HG02943 (cell line): ENCODE data around the gene ALG1.
"Not testable (repeated sequence)": the region's sequence is repeated elsewhere in the genome, so short reads cannot be mapped to it uniquely, and the experiment has no call there.

Experiments
- ATAC-seq: cut with Tn5 transposase; IDR thresholded peaks from one replicate; pipeline ENCODE4 v1.9.1; 2021; ENCODE audit warnings: mild to moderate bottlenecking, low read depth, moderate library complexity; ENCODE audit not compliant: unreplicated experiment

ALG1 gene

DNA sequence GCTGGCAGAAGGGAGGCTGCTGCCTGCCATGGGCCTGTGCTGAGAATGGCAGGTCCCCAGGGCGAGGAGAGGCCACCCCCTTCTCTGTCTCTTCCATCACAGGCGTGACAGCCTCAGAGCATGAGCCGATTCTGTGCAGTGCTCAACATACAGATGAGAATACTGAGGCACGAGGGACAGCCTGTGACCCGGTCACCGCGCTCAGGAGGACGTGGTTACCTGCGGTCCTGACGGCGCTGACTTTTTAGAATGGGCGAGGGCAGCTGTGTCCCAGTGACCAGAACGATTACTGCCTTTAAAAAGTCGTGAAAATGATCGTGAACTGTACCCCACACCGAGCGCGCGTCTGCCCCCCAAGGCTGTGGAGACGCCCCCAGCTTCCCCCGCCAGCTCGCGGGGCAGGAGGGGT lies 25.4 kb downstream of the ALG1 start:
- not testable (repeated sequence) for ATAC-seq

DNA sequence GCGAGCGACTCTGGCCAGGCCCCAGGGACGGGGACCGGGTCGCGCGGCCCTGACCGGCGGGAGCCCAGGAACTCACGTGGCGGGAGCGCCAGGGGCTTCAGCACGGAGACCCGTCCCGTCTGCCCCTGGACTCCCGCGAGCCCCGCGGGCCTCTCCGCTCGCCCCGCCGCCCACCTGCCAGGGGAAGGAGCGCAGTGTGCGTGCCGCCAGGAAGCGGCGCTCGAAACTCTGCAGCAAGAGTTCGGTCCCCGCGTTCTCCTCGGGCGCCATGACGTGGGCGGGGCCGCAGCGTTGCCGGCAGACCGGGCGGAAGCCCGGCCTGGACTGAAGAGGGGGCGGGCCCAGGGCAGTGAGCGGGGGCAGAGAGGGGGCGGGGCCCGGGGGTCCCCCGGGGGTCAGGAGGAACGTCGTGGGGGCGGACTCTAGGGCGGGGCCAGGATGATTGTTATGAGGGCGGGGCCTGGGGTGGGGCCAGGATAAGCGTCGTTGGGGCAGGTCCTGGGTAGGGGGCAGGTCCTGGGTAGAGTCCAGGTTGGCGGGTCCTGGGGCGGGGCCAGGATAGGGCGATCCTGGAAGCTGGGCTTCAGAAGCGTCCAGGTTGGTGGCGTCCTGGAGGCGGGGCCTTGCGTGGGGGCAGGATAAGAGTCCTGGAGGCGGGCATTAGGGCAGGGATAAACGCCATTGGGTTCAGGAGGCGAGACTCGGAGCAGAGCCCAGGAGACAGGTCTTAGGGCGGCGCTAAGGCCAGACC lies 26.0 kb downstream of the ALG1 start, which contains the start of gene EEF2KMT:
Gene EEF2KMT, minus strand, starts transcription at position 326 of the 751 bp plus-strand sequence. Its CDS starts 56 bp downstream, at position 270.
- ATAC-seq: peak; percentile 97

DNA sequence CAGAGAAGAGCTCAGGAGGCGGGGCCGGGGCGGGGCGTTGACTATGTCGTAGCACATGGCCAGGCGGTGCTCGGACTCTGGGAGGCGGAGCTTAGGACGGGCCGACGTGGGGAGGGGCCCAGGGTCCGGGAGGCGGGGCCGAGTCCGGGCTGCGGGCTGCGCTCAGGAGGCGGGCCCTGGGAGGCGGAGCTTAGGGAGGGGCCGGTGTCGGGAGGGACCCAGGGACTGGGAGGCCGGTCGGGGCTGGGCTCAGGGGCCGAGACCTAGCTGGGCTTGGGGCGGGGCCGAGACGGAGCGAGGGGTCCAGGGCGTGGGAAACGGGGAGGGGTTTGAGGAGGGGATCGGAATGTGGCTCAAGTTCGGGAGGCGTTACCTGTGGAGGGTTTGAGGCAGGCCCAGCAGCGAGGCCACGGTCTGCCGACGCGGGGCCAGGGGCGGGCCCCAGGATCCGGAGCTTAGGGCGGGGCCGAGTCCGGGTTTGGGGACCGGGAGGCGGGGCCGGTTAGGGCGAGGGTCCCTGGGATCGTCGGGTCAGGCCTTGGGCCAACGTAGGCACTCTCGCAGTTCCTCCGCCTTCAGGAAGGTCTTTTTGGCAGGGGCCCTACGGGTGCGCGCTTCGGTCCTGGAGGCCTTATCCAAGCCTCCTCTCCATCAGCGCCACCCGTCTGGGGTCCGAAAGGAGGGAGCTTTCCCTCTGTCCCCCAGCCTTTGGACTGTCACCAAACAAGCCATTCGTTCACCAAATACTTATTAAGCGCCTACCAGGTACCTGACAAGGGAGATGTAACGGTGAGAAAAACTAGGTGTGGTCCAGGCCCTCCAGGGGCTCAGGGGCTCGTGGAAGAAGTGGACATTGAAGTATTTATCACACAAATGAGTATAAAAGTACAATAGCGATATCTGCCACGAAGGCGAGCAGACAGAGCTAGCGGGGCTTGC lies 26.8 kb downstream of the ALG1 start:
- peak; percentile 73 for ATAC-seq

DNA sequence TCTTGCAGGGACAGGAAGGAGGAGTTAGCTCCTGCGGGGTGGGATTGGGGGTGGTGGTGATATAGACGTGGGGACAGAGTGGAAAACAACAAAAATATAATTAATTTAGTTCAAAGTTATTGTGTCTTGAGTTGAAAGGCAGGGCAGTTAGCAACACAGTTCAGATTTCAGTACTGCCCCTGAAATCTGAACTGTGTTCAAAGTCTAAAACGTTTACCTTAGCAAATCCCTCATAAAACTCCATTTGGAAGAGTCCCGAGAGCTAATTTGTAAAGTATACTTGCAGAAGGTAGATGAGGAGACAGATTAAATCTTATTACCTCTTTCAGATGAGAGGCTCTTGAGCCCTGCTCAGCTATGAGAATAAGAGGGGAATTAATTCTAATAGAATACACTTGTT lies 27.5 kb downstream of the ALG1 start:
- ATAC-seq: not testable (repeated sequence)

DNA sequence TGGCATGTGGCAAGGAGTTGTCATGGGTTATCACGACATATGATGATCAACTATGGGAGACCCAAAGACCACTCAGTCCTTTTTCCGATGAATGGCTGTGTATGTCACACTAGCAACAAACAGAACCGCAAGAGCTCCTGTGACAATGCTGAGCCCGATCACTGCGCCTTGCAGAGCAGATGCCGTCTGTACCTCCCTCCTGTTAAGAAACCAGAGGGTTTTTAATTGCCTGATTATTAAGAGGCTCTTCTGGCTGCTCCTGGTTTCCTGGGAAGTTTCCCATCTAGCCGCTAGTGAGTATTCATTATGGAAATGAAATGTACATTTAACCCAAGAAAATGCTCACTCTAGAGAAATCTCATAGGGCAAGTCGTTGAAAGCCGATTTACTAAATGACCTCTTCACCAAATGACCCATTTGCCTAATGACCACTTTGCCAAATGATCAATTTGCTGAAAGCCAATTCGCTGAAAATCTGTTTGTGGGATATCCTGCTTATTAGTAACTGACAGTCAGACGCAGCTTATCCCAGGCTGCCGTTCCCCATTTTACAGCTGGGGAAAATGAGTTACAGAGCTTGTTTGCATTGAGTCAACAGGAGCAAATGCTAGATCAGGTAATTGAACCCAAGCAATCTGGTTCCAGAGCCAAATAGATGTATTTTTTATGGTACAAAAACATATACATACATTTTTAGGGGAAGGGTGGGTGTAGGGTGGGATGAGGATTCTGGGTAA lies 31.8 kb downstream of the ALG1 start:
- ATAC-seq: not testable (repeated sequence)

DNA sequence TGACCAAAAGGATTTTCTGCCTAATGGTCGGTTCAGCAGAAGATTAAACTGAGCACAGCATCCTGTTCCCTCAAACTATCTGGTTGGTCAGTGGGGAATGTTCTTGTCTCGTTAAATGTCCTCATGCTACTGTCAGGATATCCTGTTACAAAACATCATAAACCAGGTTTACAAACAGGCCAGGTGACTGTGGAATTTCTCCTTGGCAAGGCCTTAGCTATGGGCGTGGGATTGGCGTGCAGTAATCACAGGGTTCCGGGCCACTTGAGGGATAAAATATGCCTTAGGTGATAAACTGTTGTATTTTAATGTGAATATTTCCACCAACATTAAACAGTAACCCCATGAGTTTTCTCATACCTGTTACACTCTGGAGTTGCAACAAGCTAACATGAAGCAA lies 33.4 kb downstream of the ALG1 start:
- not testable (repeated sequence) for ATAC-seq

DNA sequence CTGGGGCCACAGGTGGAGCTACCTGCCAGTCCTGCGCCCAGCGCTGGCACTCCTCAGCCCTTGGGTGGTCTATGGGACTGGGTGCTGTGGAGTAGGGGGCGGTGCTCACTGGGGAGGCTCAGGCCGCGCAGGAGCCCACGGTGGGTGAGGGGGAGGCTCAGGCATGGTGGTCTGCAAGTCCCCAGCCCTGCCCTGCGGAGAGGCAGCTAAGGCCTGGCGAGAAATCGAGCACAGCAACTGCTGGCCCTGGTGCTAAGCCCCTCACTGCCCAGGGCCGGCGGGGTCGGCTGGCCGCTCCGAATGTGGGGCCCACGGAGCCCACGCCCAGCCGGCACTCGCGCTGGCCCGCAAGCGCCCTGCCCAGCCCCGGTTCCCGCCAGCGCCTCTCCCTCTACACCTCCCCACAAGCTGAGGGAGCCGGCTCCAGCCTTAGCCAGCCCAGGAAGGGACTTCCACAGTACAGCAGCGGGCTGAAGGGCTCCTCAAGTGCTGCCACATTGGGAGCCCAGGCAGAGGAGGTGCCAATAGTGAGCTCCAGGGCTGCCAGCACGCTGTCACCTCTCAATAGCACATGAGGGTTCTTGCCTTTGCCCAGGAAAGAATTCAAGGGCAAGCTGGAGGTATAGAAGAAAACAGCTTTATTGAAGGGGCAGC lies 37.0 kb downstream of the ALG1 start:
- ATAC-seq: no peak

DNA sequence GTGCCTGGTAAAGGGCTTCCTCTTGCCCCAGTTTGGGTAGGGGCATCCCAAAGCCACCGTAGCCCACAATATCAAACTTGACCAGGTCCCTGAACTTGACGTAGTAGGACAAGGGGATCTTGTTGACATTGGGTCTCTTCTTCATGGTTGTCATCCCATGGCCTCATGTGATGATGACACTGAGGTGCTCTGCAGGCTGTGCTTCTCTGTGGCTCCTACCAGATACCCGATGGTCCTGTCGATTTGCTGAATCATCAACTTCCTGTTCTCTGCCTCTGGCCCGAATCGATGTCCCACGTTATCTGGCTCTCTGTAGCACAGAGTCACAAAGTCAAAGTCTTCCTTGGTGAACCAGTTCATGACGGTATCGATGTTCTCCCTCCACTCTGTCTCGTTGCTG lies 39.3 kb downstream of the ALG1 start:
- ATAC-seq: not testable (repeated sequence)

DNA sequence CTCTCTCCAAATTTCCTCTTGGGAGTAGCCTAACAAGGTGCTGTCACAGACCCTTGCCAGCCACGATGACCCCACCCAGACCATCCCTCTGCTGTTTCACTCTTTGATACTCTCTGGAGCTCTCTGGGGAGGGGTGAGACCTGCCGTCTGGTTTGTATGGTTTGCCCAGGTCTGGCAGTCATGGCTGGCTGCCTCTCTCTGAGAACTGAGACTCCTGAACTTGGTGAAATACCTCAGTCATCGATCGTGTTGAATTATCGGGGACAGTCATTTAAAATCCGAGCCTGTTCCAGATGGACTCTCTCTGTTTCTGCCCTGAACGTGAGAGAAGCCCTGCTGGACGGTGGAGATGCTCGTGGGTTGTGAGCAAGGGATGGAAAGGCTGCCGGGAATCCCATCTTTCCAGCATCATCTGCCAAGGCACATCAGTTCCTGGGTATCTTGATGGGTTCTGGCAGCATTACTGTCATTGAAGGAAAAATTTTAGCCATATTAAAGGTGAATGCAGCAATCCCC lies 45.2 kb downstream of the ALG1 start:
- ATAC-seq: not testable (repeated sequence)

DNA sequence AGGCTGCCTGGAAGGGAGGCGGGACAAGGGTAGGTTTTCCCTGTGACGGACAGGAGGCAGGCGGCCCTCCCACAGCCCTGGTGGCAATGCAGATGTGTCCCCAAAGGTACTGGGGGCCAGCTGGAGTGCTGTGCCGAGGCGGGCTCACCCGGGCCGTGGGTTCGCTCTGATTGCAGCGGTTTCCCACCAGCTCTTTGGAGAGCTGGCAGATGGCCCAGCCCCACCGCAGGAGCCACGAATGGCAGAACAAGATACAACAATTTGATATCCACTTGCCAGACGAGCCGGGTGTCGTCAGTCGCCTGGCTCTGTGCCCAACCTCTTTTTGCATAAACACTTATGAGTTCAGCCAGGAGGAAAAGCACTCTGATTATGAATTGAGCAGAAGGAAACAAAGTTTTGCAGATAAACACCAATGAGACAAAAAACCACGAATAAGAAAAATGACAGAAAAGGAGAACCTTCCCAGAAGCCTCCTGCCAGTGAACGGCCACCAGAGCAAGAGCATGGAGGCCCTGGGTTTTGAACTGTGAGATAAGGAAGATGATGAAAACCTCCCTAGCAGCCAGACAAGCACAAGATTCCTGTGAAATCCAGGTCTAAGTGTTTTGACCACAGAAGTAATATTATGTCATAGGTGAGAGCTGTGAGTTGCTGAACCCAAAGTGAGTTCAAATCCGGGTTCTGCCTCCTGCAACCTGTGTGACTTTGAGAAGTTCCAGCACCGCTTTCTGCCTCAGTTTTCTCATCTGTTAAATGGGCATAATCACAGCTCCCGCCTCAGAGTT lies 45.9 kb downstream of the ALG1 start:
- not testable (repeated sequence) for ATAC-seq

DNA sequence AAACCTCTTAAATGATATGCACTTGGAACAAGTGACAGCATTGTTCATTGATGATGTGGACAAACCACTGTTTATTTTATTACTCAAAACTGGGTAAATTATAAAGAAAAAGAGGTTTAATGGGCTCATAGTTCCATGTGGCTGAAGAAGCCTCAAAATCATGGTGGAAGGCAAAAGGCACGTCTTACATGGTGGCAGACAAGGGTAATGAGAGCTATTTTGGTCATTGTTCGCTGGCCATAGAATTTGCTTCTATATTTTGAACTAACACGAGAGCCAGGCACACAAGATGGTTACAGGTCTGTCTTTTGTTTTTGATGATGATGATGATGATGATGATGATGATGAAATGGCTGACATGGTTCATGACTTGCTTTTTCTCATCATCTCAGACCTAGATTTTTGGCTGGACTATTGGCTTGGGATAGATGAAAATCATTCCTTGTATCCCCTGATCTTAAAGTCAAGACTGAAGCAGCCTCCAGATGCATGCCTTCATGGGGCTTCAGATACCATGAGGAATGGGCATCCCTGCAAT lies 59.9 kb downstream of the ALG1 start:
- not testable (repeated sequence) for ATAC-seq

DNA sequence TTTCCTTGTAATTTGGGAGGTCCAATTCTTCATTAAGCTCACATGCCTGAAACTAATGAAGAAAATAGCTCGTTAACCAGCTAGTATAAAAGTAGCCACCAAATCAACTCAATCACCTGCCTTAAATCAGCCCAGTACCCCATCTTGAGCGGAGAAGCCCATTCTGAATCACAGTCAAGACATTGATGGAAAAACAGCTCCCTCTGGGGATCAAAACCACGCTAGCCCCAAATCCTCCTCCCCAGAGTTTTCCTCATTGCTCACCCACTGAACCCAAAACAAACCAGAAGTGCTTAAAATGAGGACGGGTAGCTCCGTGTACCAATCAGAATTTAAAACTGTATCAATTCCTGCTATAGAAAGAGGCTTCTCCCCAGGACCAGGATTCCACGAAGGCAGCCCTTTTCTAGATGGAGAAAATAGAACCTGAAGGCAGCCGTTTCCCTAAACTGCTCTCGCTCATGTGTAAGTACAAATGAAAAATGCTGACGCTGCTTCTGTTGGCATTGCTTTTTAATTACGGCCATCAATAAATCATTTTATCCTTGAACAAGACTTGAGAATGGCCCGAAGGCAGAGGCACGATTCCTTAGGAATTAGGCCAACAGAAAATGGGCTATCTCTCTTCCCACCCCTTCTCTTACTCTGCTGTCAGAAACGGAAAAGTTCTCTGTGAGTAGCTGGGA lies 61.4 kb downstream of the ALG1 start:
- ATAC-seq: not testable (repeated sequence)

DNA sequence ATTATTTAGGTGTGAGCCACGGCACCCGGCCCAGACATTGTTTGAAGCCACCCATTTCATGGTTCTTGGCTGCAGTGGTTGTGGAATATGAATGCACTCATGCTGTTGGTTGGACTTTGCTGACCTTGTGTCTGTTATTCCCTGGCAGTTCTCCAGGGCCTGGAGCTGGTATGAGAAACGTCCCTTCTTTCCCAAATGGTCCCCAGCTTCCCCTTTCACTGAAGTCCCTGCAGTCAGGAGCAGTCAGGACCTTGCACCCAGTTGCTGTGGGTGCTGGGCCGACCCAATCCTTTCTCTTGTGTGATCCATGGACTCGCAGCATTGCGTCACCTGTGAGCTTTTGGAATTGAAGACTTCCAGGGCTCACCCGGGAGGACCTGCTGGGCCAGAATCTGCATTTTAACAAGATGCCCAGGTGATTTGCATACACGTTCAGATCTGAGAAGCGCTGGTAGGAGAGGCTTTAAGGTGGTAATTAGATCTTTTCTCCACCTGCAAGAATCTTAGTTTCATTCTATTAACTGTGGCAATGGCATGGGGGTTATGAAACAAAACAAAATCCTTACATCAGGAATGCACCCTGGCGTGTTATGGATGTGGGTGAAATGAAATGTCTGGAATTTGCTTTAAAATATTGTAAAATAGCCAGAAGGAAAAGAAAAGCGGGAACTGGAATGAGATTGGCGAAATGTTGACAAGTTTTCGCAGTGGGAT lies 63.3 kb downstream of the ALG1 start:
- not testable (repeated sequence) for ATAC-seq
